Adrenal gland (tissue), 5 donors: ENCODE measurements around the gene MXRA8.

Experiments
- POLR2A ChIP-seq, 2 donors: fragments of 450-650 bp; IDR thresholded peaks; one replicate each; pipeline ENCODE4 v1.6.1; 2017; ENCODE audit warnings: antibody characterized with exemption in 2 of 2, mild to moderate bottlenecking in 2 of 2, moderate library complexity in 1 of 2
- TF ChIP-seq, protein P1 (sequence below), 6 experiments: fragments of 450-650 bp in 4 of 6; fragments of 200-600 bp in 2 of 6; sonication (generic) in 1 of 6; IDR thresholded peaks; 1 replicate in 5 of 6; 2 replicates in 1 of 6; pipeline versions ENCODE4 v1.5.1 to v1.8.0; 2016 to 2021; ENCODE audit warnings: antibody characterized with exemption in 6 of 6, mild to moderate bottlenecking in 2 of 6, moderate library complexity in 1 of 6
- donor health status: DM: no; HTN: no; CAD: no.

DNA sequence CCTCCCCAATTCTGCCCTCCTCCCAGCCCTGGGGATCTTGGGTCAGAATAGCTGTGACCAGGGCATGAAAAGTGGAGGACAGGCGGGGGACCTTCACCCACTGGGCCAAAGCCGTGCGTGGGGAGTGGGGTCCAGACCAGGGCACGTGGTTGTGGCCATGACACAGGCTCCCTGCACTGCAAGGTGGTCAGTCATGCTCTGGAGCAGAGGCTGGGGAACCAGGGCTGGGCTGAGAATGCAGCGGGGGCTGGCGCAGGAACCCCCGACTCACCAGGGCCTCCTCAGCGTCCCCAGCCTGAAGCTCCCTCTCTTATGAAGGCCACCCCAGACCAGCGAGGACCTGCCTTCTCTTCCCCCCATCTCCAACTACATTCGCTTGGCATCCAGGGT is 11.9 kb downstream of the MXRA8 start:
- no peak for TF ChIP-seq POLR2A (IDR thresholded peaks at IDR 0.05)
- TF ChIP-seq, protein P1, sequence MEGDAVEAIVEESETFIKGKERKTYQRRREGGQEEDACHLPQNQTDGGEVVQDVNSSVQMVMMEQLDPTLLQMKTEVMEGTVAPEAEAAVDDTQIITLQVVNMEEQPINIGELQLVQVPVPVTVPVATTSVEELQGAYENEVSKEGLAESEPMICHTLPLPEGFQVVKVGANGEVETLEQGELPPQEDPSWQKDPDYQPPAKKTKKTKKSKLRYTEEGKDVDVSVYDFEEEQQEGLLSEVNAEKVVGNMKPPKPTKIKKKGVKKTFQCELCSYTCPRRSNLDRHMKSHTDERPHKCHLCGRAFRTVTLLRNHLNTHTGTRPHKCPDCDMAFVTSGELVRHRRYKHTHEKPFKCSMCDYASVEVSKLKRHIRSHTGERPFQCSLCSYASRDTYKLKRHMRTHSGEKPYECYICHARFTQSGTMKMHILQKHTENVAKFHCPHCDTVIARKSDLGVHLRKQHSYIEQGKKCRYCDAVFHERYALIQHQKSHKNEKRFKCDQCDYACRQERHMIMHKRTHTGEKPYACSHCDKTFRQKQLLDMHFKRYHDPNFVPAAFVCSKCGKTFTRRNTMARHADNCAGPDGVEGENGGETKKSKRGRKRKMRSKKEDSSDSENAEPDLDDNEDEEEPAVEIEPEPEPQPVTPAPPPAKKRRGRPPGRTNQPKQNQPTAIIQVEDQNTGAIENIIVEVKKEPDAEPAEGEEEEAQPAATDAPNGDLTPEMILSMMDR (IDR thresholded peaks at IDR 0.05) = no peak
